ENCODE measurements around the gene SHC1. TPM values are rescaled to one million over a fixed set of nuclear protein-coding genes. Genes with fewer than 3 reads are reported as not detected.

SHC1 gene
- total RNA-seq, 1 experiment from 2014 or later = 333 TPM

GRCh38 chr1:154954541-154954940 is 16.0 kb downstream of the SHC1 start:
- H3K27me3 ChIP-seq (ENCODE audit: control insufficient read depth, insufficient read depth, low read length) = no peaks in the 10 kb centered on the region
- H3K36me3 ChIP-seq (replicated peaks; ENCODE audit: control insufficient read depth, insufficient read depth, low read length) = peaks cover 4% of the 10 kb centered on the region
- H3K4me3 ChIP-seq (ENCODE audit: insufficient read depth, low read depth, low read length) = no peak overlapping the region
- no peak for DNase-seq

GRCh38 chr1:154953611-154954038 is 16.9 kb downstream of the SHC1 start:
- Histone ChIP-seq H3K36me3 (replicated peaks; ENCODE audit: control insufficient read depth, insufficient read depth, low read length) (peaks cover under 1% of the 10 kb centered on the region; the same call in 1 of the 2 replicates), H3K4me3 (ENCODE audit: insufficient read depth, low read depth, low read length) (no peak overlapping the region), H3K27me3 (ENCODE audit: control insufficient read depth, insufficient read depth, low read length) (no peaks in the 10 kb centered on the region)
- no peak for DNase-seq

GRCh38 chr1:154952664-154953063 is 17.9 kb downstream of the SHC1 start:
- no peaks in the 10 kb centered on the region; the same call in 1 of the 2 replicates for H3K36me3 ChIP-seq (replicated peaks; ENCODE audit: control insufficient read depth, insufficient read depth, low read length)
- no peak overlapping the region for H3K4me3 ChIP-seq (ENCODE audit: insufficient read depth, low read depth, low read length)
- H3K27me3 ChIP-seq (ENCODE audit: control insufficient read depth, insufficient read depth, low read length) = no peaks in the 10 kb centered on the region
- no peak for DNase-seq

- Histone ChIP-seq H3K27me3 (ENCODE audit: control insufficient read depth, insufficient read depth, low read length) (no peaks in the 10 kb centered on the region), H3K36me3 (replicated peaks; ENCODE audit: control insufficient read depth, insufficient read depth, low read length) (no peaks in the 10 kb centered on the region; the same call in 1 of the 2 replicates), H3K4me3 (ENCODE audit: insufficient read depth, low read depth, low read length) (no peak overlapping the region)
- DNase-seq = no peak
Observed at GRCh38 chr1:154951901-154952657, 18.5 kb downstream of the SHC1 start.

GRCh38 chr1:154948079-154948478 is 22.5 kb downstream of the SHC1 start:
- no peaks in the 10 kb centered on the region; the same call in 1 of the 2 replicates for H3K36me3 ChIP-seq (replicated peaks; ENCODE audit: control insufficient read depth, insufficient read depth, low read length)
- H3K4me3 ChIP-seq (ENCODE audit: insufficient read depth, low read depth, low read length) = no peak overlapping the region
- H3K27me3 ChIP-seq (ENCODE audit: control insufficient read depth, insufficient read depth, low read length) = no peaks in the 10 kb centered on the region
- DNase-seq = no peak

GRCh38 chr1:154945962-154946850 is 24.3 kb downstream of the SHC1 start:
- Histone ChIP-seq H3K27me3 (ENCODE audit: control insufficient read depth, insufficient read depth, low read length) (no peaks in the 10 kb centered on the region), H3K36me3 (replicated peaks; ENCODE audit: control insufficient read depth, insufficient read depth, low read length) (no peaks in the 10 kb centered on the region; the same call in 1 of the 2 replicates), H3K4me3 (ENCODE audit: insufficient read depth, low read depth, low read length) (no peak overlapping the region)
- no peak for DNase-seq

GRCh38 chr1:154945160-154945961 is 25.2 kb downstream of the SHC1 start:
- Histone ChIP-seq H3K27me3 (ENCODE audit: control insufficient read depth, insufficient read depth, low read length) (no peaks in the 10 kb centered on the region), H3K4me3 (ENCODE audit: insufficient read depth, low read depth, low read length) (no peak overlapping the region), H3K36me3 (replicated peaks; ENCODE audit: control insufficient read depth, insufficient read depth, low read length) (no peaks in the 10 kb centered on the region; the same call in 1 of the 2 replicates)
- DNase-seq = no peak

GRCh38 chr1:154944401-154945159 is 26.0 kb downstream of the SHC1 start:
- no peaks in the 10 kb centered on the region; the same call in 1 of the 2 replicates for H3K36me3 ChIP-seq (replicated peaks; ENCODE audit: control insufficient read depth, insufficient read depth, low read length)
- DNase-seq = no peak
- no peaks in the 10 kb centered on the region for H3K27me3 ChIP-seq (ENCODE audit: control insufficient read depth, insufficient read depth, low read length)
- H3K4me3 ChIP-seq (ENCODE audit: insufficient read depth, low read depth, low read length) = no peak overlapping the region

GRCh38 chr1:154943649-154944400 is 26.7 kb downstream of the SHC1 start:
- Histone ChIP-seq H3K4me3 (ENCODE audit: insufficient read depth, low read depth, low read length) (no peak overlapping the region), H3K36me3 (replicated peaks; ENCODE audit: control insufficient read depth, insufficient read depth, low read length) (no peaks in the 10 kb centered on the region; the same call in 1 of the 2 replicates), H3K27me3 (ENCODE audit: control insufficient read depth, insufficient read depth, low read length) (no peaks in the 10 kb centered on the region)
- DNase-seq = peak; percentile 91

GRCh38 chr1:154941333-154942013 is 29.1 kb downstream of the SHC1 start:
- Histone ChIP-seq H3K27me3 (ENCODE audit: control insufficient read depth, insufficient read depth, low read length) (no peaks in the 10 kb centered on the region), H3K4me3 (ENCODE audit: insufficient read depth, low read depth, low read length) (no peak overlapping the region), H3K36me3 (replicated peaks; ENCODE audit: control insufficient read depth, insufficient read depth, low read length) (no peaks in the 10 kb centered on the region)
- DNase-seq = no peak

GRCh38 chr1:154940651-154941194 is 29.8 kb downstream of the SHC1 start:
- no peaks in the 10 kb centered on the region for H3K27me3 ChIP-seq (ENCODE audit: control insufficient read depth, insufficient read depth, low read length)
- DNase-seq = no peak

GRCh38 chr1:154940213-154940560 is 30.4 kb downstream of the SHC1 start:
- no peak for DNase-seq
- Histone ChIP-seq H3K4me3 (ENCODE audit: insufficient read depth, low read depth, low read length) (no peak overlapping the region), H3K36me3 (replicated peaks; ENCODE audit: control insufficient read depth, insufficient read depth, low read length) (no peaks in the 10 kb centered on the region), H3K27me3 (ENCODE audit: control insufficient read depth, insufficient read depth, low read length) (no peaks in the 10 kb centered on the region)

More at GRCh38 chr1:154940651-154941194, 29.8 kb downstream of the SHC1 start:
- Histone ChIP-seq H3K4me3 (ENCODE audit: insufficient read depth, low read depth, low read length) (no peak overlapping the region), H3K36me3 (replicated peaks; ENCODE audit: control insufficient read depth, insufficient read depth, low read length) (no peaks in the 10 kb centered on the region)

Data from H7 (cell line).